Osteoblast (primary cell): ENCODE results near the gene CDK4. TPM values are rescaled to one million over a fixed set of nuclear protein-coding genes. Genes with fewer than 3 reads are reported as not detected.

Source experiments
- DNase-seq: peaks from one replicate; pipeline ENCODE4 v3.0.0; 2011; ENCODE audit warnings: low spot score, mixed read lengths; ENCODE audit not compliant: insufficient read length; ENCODE audit errors: missing footprints
- H2AFZ ChIP-seq: 2 replicates; pipeline ENCODE4 v1.6.0; 2011; ENCODE audit warnings: mild to moderate bottlenecking, low read length
- H3K27ac ChIP-seq: 2 replicates; pipeline ENCODE4 v1.5.1; 2011; ENCODE audit warnings: mild to moderate bottlenecking, low read depth, low read length, moderate library complexity
- H3K27me3 ChIP-seq: 2 replicates; pipeline ENCODE4 v1.6.0; 2012; ENCODE audit warnings: mild to moderate bottlenecking, control low read depth, inconsistent platforms, low read length, moderate library complexity; ENCODE audit not compliant: insufficient read depth
- H3K36me3 ChIP-seq: 2 replicates; pipeline ENCODE4 v1.5.1; 2011; ENCODE audit warnings: mild to moderate bottlenecking, low read length, control low read depth, moderate library complexity; ENCODE audit not compliant: insufficient read depth
- H3K4me1 ChIP-seq: 2 replicates; pipeline ENCODE4 v1.5.1; 2011; ENCODE audit warnings: mild to moderate bottlenecking, low read length, control low read depth, moderate library complexity; ENCODE audit not compliant: insufficient read depth
- H3K4me2 ChIP-seq: 2 replicates; pipeline ENCODE4 v1.6.0; 2011; ENCODE audit warnings: mild to moderate bottlenecking, low read length; ENCODE audit not compliant: insufficient read depth
- H3K4me3 ChIP-seq: fragments of 200-600 bp; sonication (generic); 3 replicates; pipeline ENCODE4 v1.5.1; 2012; ENCODE audit warnings: mild to moderate bottlenecking, low read length, inconsistent platforms; ENCODE audit not compliant: insufficient read depth
- H3K79me2 ChIP-seq: 2 replicates; pipeline ENCODE4 v1.6.0; 2012; ENCODE audit warnings: mild to moderate bottlenecking, low read length, control low read depth, inconsistent platforms; ENCODE audit not compliant: insufficient read depth
- H3K9me3 ChIP-seq: 2 replicates; pipeline ENCODE4 v1.5.1; 2011; ENCODE audit warnings: low read depth, low read length, control low read depth
- H4K20me1 ChIP-seq: 2 replicates; pipeline ENCODE4 v1.6.0; 2012; ENCODE audit warnings: mild to moderate bottlenecking, low read length, control low read depth; ENCODE audit not compliant: insufficient read depth
- total RNA-seq: library from RNA; depleted of rRNA; stranded (reverse); fragments of >200 nt; gene quantifications from 2 replicates; pipeline ENCODE4 v1.2.3, GENCODE V29; 2012
- TF ChIP-seq, protein P1 (sequence below): IDR thresholded peaks from 2 replicates; pipeline ENCODE4 v1.5.1; 2011; ENCODE audit warnings: mild to moderate bottlenecking, low read depth, low read length, moderate library complexity; ENCODE audit errors: extremely low read depth

CDK4 gene
- total RNA-seq, 1 donor: 293 TPM

GRCh38 chr12:57700317-57700716 is 51.8 kb downstream of the CDK4 start:
- peaks cover 38% of the 10 kb centered on the region for H3K36me3 ChIP-seq
- TF ChIP-seq, protein P1, sequence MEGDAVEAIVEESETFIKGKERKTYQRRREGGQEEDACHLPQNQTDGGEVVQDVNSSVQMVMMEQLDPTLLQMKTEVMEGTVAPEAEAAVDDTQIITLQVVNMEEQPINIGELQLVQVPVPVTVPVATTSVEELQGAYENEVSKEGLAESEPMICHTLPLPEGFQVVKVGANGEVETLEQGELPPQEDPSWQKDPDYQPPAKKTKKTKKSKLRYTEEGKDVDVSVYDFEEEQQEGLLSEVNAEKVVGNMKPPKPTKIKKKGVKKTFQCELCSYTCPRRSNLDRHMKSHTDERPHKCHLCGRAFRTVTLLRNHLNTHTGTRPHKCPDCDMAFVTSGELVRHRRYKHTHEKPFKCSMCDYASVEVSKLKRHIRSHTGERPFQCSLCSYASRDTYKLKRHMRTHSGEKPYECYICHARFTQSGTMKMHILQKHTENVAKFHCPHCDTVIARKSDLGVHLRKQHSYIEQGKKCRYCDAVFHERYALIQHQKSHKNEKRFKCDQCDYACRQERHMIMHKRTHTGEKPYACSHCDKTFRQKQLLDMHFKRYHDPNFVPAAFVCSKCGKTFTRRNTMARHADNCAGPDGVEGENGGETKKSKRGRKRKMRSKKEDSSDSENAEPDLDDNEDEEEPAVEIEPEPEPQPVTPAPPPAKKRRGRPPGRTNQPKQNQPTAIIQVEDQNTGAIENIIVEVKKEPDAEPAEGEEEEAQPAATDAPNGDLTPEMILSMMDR: no peak
- H3K27ac ChIP-seq: no peak overlapping the region
- no peaks in the 10 kb centered on the region for H3K9me3 ChIP-seq
- H3K4me3 ChIP-seq: no peak overlapping the region
- H3K79me2 ChIP-seq: peaks cover 5% of the 10 kb centered on the region
- DNase-seq: no peak
- H4K20me1 ChIP-seq: no peaks in the 10 kb centered on the region
- no peak overlapping the region for H3K4me2 ChIP-seq
- H3K27me3 ChIP-seq: no peaks in the 10 kb centered on the region
- H3K4me1 ChIP-seq: no peaks in the 10 kb centered on the region
- no peak overlapping the region for H2AFZ ChIP-seq

DNA sequence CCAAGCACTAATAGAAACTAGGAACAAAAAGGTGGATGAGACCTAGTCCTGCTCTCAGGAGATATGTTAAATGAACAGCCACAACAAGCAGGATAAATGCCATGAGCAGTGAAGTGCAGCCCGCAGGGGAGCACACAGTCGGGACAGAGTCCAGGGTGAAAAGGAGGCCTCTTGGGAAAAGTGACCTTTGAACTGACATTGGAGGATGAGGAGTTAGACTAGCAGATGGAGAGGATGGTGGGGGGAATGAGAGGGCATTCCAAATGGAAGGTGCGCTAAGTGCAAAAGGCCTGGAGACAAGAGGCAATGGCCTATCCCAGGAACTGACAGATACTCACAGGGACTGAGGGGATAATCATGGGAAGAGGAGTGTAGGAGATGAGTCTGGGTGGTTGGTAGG is 53.7 kb downstream of the CDK4 start:
- Histone ChIP-seq H2AFZ (no peak overlapping the region), H3K4me2 (no peak overlapping the region), H3K27me3 (no peaks in the 10 kb centered on the region), H3K4me3 (no peak overlapping the region), H3K79me2 (peaks cover 15% of the 10 kb centered on the region), H3K4me1 (peaks cover 6% of the 10 kb centered on the region), H3K9me3 (no peaks in the 10 kb centered on the region), H3K36me3 (peaks cover 31% of the 10 kb centered on the region), H3K27ac (no peak overlapping the region), H4K20me1 (no peaks in the 10 kb centered on the region)
- TF ChIP-seq, protein P1: no peak
- DNase-seq: no peak

Other genes starting within 250 kb of the CDK4 start
- gene DDIT3, start 231.8 kb downstream of the CDK4 start, total RNA-seq: 118 and 136 TPM in 2 replicates
- gene MBD6, start 229.5 kb downstream of the CDK4 start, total RNA-seq: 5.0 and 5.8 TPM in 2 replicates
- gene DCTN2, start 205.1 kb downstream of the CDK4 start, total RNA-seq: 123 and 129 TPM in 2 replicates
- 0.29 and 0.36 TPM in 2 replicates for gene KIF5A, start 202.3 kb downstream of the CDK4 start, total RNA-seq
- gene PIP4K2C, start 161.1 kb downstream of the CDK4 start, total RNA-seq: 32.4 and 36.6 TPM in 2 replicates
- gene DTX3, start 147.5 kb downstream of the CDK4 start, total RNA-seq: 17.1 and 21.4 TPM in 2 replicates
- gene ARHGEF25, start 140.9 kb downstream of the CDK4 start, total RNA-seq: 20.6 and 23.9 TPM in 2 replicates
- 1.1 and 2.9 TPM in 2 replicates for gene B4GALNT1, start 119.1 kb downstream of the CDK4 start, total RNA-seq
- 152 and 211 TPM in 2 replicates for gene OS9, start 58.2 kb downstream of the CDK4 start, total RNA-seq
- 0.29 and 0.72 TPM in 2 replicates for gene AGAP2, start 13.6 kb downstream of the CDK4 start, total RNA-seq
- 37.4 and 41.6 TPM in 2 replicates for gene TSPAN31, start 7.3 kb downstream of the CDK4 start, total RNA-seq
- gene MARCHF9, start 2.8 kb upstream of the CDK4 start, total RNA-seq: 0.59 and 0.72 TPM in 2 replicates
- 0.29 and 0.36 TPM in 2 replicates for gene CYP27B1, start 14.8 kb upstream of the CDK4 start, total RNA-seq
- 2.9 TPM in 2 replicates for gene METTL1, start 19.8 kb upstream of the CDK4 start, total RNA-seq
- gene EEF1AKMT3, start 20.3 kb upstream of the CDK4 start, total RNA-seq: 8.3 and 8.8 TPM in 2 replicates
- 18.1 and 18.3 TPM in 2 replicates for gene TSFM, start 30.5 kb upstream of the CDK4 start, total RNA-seq
- gene AVIL, start 66.4 kb upstream of the CDK4 start, total RNA-seq: 5.4 and 7.1 TPM in 2 replicates
- 105 and 116 TPM in 2 replicates for gene CTDSP2, start 94.4 kb upstream of the CDK4 start, total RNA-seq
- gene ATP23, start 189.3 kb upstream of the CDK4 start, total RNA-seq: 5.1 and 6.2 TPM in 2 replicates